HG03378 (cell line): ENCODE results near the gene OCEL1.
A peak's percentile ranks its signal among the peaks of the same experiment; 100 is the strongest.
"Not testable (repeated sequence)": the region's sequence is repeated elsewhere in the genome, so short reads cannot be mapped to it uniquely, and the experiment has no call there.

Experiments used
- ATAC-seq: cut with Tn5 transposase; IDR thresholded peaks from one replicate; pipeline ENCODE4 v1.9.1; 2021; ENCODE audit warnings: mild to moderate bottlenecking, moderate library complexity; ENCODE audit not compliant: unreplicated experiment

OCEL1 gene, protein sequence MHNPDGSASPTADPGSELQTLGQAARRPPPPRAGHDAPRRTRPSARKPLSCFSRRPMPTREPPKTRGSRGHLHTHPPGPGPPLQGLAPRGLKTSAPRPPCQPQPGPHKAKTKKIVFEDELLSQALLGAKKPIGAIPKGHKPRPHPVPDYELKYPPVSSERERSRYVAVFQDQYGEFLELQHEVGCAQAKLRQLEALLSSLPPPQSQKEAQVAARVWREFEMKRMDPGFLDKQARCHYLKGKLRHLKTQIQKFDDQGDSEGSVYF

DNA sequence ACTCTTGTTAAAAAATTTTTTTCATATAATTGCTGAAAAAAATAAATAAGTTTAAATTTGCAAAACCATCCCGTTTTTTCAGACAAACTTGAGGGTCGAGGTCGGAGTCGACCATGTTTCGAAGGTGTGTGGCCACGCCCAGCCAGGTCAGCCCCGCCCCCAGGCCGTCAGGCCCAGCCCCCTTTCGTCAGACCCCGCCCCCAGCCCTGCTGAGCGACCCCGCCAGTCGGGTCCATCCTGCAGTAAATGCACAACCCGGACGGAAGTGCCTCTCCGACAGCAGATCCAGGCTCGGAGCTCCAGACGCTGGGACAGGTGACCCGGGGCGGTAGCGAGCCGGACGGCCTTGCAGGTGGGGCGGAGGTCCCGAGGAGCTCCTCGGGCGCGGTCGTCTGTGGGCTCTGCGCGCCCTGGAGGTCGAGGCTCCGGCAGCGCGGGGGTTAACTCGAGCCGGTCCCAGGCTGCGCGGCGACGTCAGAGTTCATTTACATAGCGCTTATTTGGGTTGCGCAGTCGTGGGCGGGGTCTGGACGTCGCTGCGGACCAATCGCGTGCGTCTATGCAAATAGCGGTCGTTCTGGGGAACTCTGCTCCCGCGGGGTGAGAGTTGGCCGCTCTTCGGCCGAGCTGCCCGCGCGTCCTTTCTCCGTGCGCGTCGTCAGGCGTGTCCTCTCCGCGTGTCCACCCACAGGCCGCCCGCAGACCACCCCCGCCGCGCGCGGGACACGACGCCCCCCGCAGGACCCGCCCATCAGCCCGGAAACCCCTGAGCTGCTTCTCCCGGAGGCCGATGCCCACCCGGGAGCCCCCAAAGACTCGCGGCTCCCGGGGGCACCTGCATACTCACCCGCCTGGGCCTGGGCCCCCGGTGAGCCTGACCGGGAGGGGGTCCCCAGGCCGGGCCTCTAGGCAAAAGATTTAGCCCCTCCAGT is at the start of gene OCEL1:
Gene OCEL1, plus strand, starts transcription at position 225 of the 932 bp plus-strand sequence. Its CDS starts 22 bp downstream, at position 247.
- peak; percentile 81 for ATAC-seq

DNA sequence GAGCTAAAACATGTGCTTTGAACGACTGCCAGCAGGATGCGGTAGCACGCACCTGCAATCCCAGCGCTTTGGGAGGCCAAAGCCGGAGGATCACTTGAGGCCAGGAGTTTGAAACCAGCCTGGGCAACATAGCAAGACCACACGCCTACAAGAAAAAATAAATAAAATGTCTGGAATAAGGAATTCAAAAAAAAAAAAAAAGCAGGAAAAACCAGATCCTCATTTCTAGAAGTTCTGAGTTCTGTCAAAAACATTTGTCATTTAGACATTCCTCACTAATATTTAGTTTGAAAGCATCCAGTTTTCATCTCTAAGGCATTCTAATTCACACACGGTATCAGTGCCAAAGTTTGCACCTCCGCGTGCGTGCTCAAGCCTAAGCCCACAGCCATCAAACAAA is 47.7 kb upstream of the OCEL1 start:
- no peak for ATAC-seq

DNA sequence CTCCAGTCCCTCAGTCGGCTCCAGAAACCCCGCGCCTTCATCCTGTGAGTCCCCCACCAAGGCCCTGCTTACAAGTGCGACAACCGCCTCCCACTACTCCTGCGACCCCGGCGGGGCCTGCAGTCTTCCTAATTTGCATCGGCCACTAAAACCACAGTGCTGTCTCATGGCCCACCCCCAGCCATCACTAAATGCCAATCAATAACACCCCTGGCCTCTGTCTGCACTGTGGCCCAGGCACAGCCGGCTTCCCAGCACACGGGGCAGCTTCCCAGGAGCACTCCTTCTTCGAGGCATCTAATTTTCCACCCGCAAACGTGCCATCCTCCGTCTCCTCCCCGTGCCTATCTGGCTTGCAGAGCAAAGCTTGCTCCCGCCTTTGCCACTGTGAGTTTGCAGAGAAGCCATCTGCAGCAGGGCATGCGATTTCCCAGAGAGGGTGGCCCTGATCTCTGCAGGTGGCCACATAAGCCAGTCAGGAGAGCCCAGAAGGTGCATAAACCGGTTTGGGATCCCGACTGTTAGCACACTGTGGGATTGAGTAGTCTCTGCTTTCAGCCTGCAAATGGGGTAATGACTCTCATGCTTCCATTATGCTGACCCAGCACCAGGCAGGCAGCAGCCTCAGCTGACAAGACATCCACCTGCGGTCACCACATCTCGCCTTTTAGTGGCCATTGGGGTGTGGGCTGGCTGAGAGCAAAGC is 44.9 kb upstream of the OCEL1 start:
- ATAC-seq, result no peak

DNA sequence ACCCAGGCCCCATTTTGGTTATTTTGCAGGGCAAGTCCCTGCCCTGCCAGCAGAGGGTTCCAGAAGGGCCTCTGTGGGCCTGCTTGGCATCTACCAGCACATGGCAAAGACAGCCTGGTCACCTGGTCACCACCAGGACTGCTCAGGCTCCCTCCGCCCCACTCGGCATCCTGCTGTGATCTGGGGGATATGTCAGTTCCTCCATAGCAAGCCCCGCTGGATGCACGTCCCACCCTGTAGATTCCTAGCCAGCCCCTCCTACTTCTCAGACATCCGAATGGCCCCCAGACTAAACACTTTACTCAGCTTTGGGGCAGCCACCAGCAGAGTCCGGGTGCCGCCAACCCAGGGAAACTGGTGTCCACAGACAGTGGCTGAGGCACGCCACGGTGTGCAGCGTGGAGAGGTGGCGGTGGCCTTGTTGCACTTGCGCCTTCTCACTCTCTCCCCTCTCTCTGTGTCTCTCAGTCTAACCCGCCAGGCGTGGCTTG is 42.7 kb upstream of the OCEL1 start:
- ATAC-seq, result no peak

DNA sequence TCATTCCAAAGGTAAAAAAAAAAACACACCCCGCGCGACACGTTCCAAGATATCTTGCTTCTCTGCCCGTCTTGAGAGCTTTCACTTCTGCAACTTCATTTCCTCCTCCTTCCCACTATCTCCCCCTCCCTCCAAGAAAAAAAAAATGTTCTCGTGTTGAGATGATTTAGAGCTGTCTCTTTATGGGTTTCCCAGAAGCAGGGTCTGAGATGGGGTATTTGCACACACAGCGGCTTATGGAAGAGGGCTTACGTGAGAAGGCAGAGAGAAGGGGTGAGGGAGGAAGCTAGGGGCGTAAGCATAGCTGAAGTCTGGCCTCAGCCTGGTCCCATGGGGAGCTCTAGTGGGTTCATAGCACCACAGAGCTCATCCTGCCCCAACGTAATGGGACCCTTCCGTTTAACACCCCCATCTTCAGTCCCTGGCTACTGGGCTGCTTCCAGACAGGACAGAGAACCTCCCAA is 42.1 kb upstream of the OCEL1 start:
- no peak for ATAC-seq

DNA sequence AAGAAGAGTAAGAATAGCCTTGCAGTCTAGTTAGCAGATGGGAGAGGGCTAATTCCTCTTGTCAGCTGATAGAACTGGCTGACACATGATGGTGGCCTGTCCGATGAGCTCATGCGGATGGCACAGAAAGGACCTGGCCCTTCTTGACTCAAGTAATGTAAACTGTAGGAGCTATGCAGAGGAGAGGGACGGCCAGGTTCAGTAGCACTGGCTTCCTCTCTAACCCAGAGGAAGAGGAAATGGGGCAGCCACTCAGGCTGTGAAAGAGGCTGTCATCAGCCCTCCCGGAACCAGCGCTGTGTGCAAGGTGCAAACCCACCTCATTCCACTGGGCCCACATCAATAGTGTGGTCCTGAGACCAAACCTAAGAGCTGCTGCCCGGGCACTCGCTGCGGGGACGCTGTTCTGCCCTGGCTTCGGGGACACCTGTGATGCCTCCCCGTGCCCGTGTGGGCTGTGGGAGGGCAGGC is 41.6 kb upstream of the OCEL1 start:
- ATAC-seq, result no peak

DNA sequence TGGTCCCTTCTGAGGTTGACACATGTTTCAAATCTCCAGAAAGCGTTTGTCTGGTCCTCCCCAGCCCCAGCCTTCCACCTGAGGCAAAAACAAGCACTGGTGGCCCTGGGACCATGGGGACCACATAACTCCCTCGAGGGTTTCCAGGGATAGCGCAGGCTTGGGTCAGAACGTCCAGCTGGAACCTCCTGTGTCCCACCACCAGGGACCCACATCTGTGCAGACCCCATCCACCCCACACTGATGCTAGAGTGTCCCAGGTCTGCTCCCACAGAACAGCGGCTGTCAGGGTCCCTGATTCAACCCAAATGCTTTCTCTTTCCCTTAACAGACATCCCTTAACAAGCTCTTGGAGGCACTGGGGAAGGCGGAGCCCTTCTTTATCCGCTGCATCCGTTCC is 40.4 kb upstream of the OCEL1 start:
- no peak for ATAC-seq

DNA sequence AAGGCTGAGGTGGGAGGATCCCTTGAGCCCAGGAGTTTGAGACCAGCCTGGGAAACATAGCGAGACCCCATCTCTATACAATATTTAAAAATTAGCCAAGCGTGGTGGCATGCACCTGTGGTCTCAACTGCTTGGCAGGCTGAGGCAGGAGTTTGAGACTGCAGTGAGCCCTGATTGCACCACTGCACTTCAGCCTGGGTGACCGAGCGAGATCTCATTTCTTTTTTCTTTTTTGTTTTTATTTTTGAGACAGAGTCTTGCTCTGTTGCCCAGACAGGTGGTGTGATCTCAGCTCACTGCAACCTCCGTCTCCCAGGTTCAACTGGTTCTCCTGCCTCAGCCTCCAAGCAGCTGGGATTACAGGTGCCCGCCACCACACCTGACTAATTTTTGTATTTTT is 34.3 kb upstream of the OCEL1 start:
- not testable (repeated sequence) for ATAC-seq

DNA sequence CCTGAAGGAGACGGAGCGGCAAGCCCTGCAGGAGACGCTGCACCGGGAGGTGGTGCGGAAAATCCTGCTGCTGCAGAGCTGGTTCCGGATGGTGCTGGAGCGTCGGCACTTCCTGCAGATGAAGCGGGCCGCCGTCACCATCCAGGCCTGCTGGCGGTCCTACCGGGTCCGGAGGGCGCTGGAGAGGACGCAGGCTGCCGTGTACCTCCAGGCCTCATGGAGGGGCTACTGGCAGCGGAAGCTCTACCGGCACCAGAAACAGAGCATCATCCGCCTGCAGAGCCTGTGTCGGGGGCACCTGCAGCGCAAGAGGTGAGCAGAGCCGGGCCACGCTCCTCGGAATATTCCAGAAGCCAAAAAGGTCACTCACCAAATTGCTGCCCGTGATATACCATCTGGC is 33.3 kb upstream of the OCEL1 start:
- ATAC-seq, result no peak

DNA sequence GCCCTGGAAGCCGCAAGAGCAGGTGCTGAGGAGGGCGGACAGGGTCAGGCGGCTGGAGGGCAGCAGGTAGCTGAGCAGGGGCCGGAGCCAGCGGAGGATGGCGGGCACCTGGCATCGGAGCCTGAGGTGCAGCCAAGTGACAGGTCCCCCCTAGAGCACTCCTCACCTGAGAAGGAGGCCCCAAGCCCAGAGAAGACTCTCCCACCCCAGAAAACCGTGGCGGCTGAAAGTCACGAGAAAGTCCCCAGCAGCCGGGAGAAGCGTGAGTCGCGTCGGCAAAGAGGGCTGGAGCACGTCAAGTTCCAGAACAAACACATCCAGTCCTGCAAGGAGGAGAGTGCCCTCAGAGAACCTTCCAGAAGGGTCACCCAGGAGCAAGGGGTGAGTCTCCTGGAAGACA is 31.4 kb upstream of the OCEL1 start:
- no peak for ATAC-seq

DNA sequence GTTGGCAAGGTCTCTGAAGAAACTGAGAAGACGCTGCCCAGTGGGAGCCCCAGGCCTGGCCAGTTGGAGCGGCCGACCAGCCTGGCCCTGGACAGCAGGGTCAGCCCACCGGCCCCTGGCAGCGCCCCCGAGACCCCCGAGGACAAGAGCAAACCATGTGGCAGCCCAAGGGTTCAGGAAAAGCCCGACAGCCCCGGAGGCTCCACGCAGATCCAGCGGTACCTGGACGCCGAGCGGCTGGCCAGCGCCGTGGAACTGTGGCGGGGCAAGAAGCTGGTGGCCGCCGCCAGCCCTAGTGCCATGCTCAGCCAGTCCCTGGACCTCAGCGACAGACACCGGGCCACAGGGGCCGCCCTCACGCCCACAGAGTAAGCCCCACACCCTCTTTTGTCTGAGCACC is 30.9 kb upstream of the OCEL1 start:
- ATAC-seq, result no peak

DNA sequence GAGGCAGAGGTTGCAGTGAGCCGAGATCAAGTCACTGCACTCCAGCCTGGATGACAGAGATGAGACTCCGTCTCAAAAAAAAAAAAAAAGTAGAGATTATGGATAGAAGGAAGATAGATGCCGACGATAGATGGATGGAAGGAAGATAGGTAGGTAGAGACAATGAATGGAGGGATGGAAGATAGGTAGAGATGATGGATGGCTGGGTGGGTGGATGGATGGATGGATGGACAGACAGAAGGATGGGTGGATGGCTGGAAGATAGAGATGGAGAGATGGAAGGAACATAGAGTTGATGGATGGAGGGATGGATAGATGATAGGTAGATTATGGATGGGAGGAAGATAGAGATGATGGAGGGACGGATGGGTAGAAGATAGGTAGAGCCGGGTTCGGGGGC is 29.4 kb upstream of the OCEL1 start:
- ATAC-seq, result no peak

DNA sequence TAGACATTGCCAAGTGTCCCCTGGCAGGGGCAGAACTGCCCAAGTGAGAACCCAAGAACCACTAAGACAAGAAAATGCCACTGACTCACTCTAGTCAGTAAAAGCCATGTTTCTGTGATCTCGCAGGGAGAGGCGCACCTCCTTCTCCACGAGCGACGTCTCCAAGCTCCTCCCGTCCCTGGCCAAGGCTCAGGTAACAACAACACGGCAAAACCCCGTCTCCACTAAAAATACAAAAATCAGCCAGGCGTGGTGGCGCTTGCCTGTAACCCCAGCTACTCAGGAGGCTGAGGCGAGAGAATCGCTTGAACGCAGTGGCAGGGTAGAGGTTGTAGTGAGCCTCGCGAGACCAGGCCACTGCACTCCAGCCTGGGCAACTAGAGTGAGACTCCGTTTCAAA is 28.4 kb upstream of the OCEL1 start:
- ATAC-seq, result no peak

DNA sequence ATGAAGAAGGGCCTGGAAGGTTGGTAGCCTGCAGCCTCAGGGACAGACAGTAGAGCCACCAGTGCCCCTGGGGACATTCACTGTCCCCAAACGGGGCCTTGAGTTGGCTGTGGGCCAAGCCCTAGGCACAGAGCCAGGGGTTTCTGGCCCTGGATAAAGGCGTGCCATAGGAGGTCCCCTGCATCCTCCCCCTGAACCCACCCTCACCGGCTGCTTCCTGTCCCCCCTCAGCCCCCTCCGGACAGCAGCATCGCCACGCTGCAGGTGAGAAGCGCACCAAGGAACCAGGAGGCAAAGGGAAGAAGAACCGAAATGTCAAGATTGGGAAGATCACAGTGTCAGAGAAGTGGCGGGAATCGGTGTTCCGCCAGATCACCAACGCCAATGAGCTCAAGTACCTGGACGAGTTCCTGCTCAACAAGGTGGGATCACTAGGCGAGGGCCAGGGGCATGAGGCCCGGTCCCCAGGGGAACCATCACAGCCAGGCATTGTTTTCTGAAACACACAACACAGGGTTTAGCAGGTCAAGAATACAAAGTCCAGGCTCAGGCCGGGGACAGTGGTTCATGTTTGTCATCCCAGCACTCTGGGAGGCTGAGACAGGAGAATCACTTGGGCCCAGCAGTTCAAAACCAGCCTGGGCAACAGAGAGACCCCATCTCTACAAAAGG is 25.5 kb upstream of the OCEL1 start:
- ATAC-seq, result no peak

DNA sequence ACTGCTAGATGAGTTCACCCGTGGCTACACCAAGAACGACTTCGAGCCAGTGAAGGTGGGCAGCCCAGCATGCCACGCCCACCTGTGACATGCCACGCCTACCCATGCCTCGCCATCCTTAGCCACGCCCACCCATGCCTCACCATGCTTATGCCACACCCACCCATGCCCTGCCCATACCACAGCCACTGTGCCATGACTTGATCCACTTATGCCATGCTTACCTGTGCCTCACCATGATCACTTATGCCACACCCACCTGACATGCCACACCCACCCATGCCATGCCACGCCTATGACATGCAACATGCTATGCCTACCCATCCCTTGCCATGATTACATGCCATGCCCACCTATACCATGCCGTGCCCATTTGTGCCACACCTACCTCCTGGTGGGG is 23.8 kb upstream of the OCEL1 start:
- ATAC-seq, result no peak

DNA sequence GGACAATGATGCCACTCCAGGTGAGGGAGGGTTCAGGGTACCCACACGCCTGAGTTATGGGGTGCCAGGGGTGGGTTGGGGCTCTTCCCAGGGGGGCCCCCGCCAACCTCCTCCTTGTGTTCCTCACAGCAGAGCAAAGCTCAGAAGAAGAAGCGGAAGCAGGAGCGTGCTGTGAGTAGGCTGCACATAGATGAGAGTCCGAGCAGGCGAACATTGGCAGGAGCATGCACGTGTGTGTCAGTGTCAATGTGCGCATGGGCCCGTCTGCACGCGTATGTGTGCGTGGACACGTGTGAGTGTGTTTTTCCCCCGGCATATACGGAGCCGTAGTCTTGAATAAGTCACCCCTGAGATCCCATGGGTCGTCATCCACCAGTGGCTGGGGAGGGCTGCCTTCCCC is 23.3 kb upstream of the OCEL1 start:
- no peak for ATAC-seq

DNA sequence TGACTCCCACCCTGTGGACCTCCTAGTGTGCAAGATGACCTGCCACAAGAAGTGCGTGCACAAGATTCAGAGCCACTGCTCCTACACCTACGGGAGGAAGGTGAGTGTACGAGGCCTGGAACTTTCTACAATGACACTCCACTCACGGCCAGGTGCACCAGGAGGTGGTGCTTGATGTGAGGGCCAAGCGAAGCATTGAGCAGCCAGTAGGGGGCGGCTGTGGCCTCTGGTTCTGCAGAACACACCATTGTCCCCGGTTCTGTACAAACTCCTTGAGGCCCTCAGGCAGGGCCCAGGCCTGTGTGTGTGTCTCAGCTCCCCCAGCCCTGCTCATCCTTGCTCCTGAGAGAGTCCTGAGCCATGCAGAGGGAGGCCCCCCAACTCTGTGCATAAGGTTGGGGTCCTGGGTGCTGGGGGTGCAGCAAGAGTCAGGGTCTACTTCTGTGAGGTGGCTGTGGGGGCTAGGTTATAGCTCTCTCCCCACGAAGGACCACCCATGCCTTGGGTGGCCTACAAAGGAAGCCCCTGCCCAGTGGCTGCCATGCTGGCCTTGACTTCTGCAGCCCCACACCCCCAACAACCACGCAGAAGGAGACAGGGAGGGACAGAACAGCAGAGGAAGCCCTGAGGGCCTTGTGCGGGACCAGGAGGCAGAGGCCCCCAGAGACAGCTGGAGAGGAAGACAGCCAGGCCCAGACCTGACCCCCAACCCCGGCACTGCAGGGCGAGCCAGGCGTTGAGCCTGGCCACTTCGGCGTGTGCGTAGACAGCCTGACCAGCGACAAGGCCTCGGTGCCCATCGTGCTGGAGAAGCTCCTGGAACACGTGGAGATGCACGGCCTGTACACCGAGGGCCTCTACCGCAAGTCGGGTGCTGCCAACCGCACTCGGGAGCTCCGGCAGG is 20.5 kb upstream of the OCEL1 start:
- ATAC-seq, result no peak

DNA sequence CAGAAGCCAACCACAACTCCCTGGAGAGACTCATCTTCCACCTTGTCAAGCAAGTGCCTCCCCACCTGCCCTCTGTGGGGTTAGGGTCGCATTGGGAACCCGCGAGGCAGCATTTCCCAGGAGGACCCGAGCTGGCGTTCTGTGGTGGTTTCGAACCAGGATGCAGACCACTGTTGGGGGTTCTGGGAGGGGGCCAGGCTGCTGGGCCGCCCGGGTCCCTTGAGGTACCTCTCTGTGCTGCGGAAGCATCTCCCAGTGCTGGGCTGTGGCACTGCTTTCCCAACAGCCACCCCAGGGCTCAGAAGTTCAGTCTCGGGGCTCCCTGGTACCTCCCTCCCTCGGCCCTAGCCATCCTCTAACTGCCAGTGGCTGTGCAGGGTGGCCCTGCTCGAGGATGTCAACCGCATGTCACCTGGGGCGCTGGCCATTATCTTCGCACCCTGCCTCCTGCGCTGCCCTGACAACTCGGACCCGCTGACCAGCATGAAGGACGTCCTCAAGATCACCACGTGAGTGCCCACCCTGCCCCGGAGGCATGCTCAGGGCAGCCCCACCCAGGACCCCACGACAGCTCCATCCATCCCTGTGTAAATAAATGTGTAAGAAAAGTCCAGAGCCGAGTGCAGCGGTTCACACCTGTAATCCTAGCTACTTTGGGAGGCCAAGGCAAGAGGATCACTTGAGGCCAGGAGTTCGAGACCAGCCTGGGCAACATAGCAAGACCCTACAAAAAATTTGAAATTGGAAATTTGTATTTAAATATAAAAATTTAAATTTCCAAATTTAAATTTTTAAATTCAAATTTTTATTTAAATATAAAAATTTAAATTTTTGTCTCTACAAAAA is 19.1 kb upstream of the OCEL1 start:
- ATAC-seq, result no peak
